ENCODE data around the gene PTPRN2. TPM values are rescaled to one million over a fixed set of nuclear protein-coding genes. Genes with fewer than 3 reads are reported as not detected.
A peak's percentile ranks its signal among the peaks of the same experiment; 100 is the strongest.

The PTPRN2 gene
- total RNA-seq, 1 experiment from 2014 or later = 1.7 TPM

DNA sequence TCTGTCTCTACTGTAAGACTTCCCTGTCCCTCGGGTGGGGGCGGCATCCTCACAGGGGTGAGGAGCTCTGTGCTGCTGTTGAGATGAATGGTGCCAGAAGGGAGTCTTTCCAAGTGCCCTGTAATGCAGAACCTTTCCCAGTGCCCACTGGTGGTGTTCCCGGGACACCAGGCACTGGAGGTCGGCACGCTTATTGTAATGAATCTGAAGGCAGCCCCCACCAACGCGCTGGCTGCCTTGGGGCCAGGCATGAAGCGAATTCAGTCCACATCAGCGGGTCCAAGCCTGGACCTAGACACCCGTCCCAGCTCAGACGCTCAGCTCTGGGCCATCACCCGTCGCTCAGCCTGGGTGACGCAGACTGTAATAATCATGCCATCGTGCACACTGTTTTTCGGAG, 658.0 kb downstream of the PTPRN2 start:
- Histone ChIP-seq H3K9ac (ENCODE audit: low read length) (no peak overlapping the region), H3K4me2 (ENCODE audit: low read depth, low read length, poor library complexity, severe bottlenecking) (no peak overlapping the region), H3K79me2 (ENCODE audit: low read length) (no peaks in the 10 kb centered on the region), H2AFZ (ENCODE audit: low read length) (no peak overlapping the region), H3K27ac (ENCODE audit: low read length) (no peak overlapping the region), H3K4me1 (ENCODE audit: low read length) (peaks cover 60% of the 10 kb centered on the region), H3K27me3 (ENCODE audit: low read length) (no peaks in the 10 kb centered on the region; the same call in 1 of the 2 replicates), H3K36me3 (ENCODE audit: insufficient read depth, low read length) (no peaks in the 10 kb centered on the region), H3K9me2 (replicated peaks; ENCODE audit: insufficient read depth, low read length) (no peaks in the 10 kb centered on the region), H3K4me3 (ENCODE audit: low read length) (no peak overlapping the region), H3K9me3 (ENCODE audit: low read length) (peaks cover 12% of the 10 kb centered on the region), H4K20me1 (ENCODE audit: insufficient read depth, low read depth, low read length) (no peaks in the 10 kb centered on the region)
- DNase-seq = no peak

GRCh38 chr7:157928808-157929425, 658.7 kb downstream of the PTPRN2 start:
- H3K9me3 ChIP-seq (ENCODE audit: low read length) = peaks cover 19% of the 10 kb centered on the region
- no peak for DNase-seq
- no peak overlapping the region for H3K9ac ChIP-seq (ENCODE audit: low read length)
- H3K36me3 ChIP-seq (ENCODE audit: insufficient read depth, low read length) = no peaks in the 10 kb centered on the region
- no peak overlapping the region for H3K4me3 ChIP-seq (ENCODE audit: low read length)
- H3K4me2 ChIP-seq (ENCODE audit: low read depth, low read length, poor library complexity, severe bottlenecking) = no peak overlapping the region
- no peaks in the 10 kb centered on the region; the same call in 1 of the 2 replicates for H3K27me3 ChIP-seq (ENCODE audit: low read length)
- H3K27ac ChIP-seq (ENCODE audit: low read length) = no peak overlapping the region
- H3K9me2 ChIP-seq (replicated peaks; ENCODE audit: insufficient read depth, low read length) = no peaks in the 10 kb centered on the region
- no peaks in the 10 kb centered on the region for H4K20me1 ChIP-seq (ENCODE audit: insufficient read depth, low read depth, low read length)
- H3K4me1 ChIP-seq (ENCODE audit: low read length) = peaks cover 53% of the 10 kb centered on the region
- H3K79me2 ChIP-seq (ENCODE audit: low read length) = no peaks in the 10 kb centered on the region
- no peak overlapping the region for H2AFZ ChIP-seq (ENCODE audit: low read length)

- peak overlapping the region; percentile 96 for H3K27ac ChIP-seq (ENCODE audit: low read length)
- no peaks in the 10 kb centered on the region for H4K20me1 ChIP-seq (ENCODE audit: insufficient read depth, low read depth, low read length)
- H3K9ac ChIP-seq (ENCODE audit: low read length) = no peak overlapping the region
- H3K4me2 ChIP-seq (ENCODE audit: low read depth, low read length, poor library complexity, severe bottlenecking) = peak overlapping the region; percentile 19
- no peaks in the 10 kb centered on the region for H3K79me2 ChIP-seq (ENCODE audit: low read length)
- DNase-seq = no peak
- H2AFZ ChIP-seq (ENCODE audit: low read length) = no peak overlapping the region
- peaks cover 53% of the 10 kb centered on the region for H3K4me1 ChIP-seq (ENCODE audit: low read length)
- no peak overlapping the region for H3K4me3 ChIP-seq (ENCODE audit: low read length)
- H3K9me3 ChIP-seq (ENCODE audit: low read length) = peaks cover 21% of the 10 kb centered on the region
- H3K36me3 ChIP-seq (ENCODE audit: insufficient read depth, low read length) = no peaks in the 10 kb centered on the region
- no peaks in the 10 kb centered on the region for H3K9me2 ChIP-seq (replicated peaks; ENCODE audit: insufficient read depth, low read length)
- no peaks in the 10 kb centered on the region; the same call in 1 of the 2 replicates for H3K27me3 ChIP-seq (ENCODE audit: low read length)
Observed at GRCh38 chr7:157928171-157928794, 659.3 kb downstream of the PTPRN2 start.

- H3K79me2 ChIP-seq (ENCODE audit: low read length) = no peaks in the 10 kb centered on the region
- peak overlapping the region; percentile 19 for H3K4me2 ChIP-seq (ENCODE audit: low read depth, low read length, poor library complexity, severe bottlenecking)
- no peaks in the 10 kb centered on the region; the same call in 1 of the 2 replicates for H3K27me3 ChIP-seq (ENCODE audit: low read length)
- peaks cover 53% of the 10 kb centered on the region for H3K4me1 ChIP-seq (ENCODE audit: low read length)
- no peaks in the 10 kb centered on the region for H4K20me1 ChIP-seq (ENCODE audit: insufficient read depth, low read depth, low read length)
- H3K9me3 ChIP-seq (ENCODE audit: low read length) = peaks cover 20% of the 10 kb centered on the region
- H3K4me3 ChIP-seq (ENCODE audit: low read length) = no peak overlapping the region
- no peak overlapping the region for H3K9ac ChIP-seq (ENCODE audit: low read length)
- H2AFZ ChIP-seq (ENCODE audit: low read length) = no peak overlapping the region
- peak; percentile 92 for DNase-seq
- no peaks in the 10 kb centered on the region for H3K36me3 ChIP-seq (ENCODE audit: insufficient read depth, low read length)
- H3K27ac ChIP-seq (ENCODE audit: low read length) = peak overlapping the region; percentile 96
- H3K9me2 ChIP-seq (replicated peaks; ENCODE audit: insufficient read depth, low read length) = no peaks in the 10 kb centered on the region
Observed at GRCh38 chr7:157927313-157927925, 660.2 kb downstream of the PTPRN2 start.

DNA sequence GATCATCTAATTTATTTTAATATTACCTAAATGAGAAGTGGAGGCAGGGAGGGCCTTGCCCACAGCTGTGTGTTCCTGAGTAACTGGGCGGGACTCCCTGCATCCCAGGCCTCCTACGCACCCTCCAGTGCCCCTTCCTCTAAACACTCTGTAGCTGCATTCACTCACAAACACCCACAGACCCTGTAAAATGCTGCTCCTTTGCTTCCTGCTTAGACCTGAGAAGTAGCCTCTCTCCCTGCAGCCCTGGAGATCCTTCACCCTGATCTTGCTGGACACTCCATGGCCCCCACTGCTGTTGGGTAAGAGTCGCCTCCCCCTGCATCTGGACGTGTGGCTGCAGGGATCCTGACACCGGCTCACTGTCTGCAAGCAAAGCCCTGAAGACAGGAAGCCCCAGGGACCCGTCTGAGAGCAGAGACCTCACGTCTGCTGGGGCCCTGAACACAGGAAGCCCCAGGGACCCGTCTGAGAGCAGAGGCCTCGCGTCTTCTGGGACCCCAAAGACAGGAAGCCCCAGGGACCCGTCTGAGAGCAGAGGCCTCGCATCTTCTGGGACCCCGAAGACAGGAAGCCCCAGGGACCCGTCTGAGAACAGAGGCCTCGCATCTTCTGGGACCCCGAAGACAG, 661.0 kb downstream of the PTPRN2 start:
- Histone ChIP-seq H3K9me3 (ENCODE audit: low read length) (peaks cover 15% of the 10 kb centered on the region; the same call in 1 of the 2 replicates), H3K4me3 (ENCODE audit: low read length) (no peak overlapping the region; the same call in 1 of the 2 replicates), H3K36me3 (ENCODE audit: insufficient read depth, low read length) (no peaks in the 10 kb centered on the region), H3K9me2 (replicated peaks; ENCODE audit: insufficient read depth, low read length) (no peaks in the 10 kb centered on the region), H3K4me1 (ENCODE audit: low read length) (peaks cover 46% of the 10 kb centered on the region), H4K20me1 (ENCODE audit: insufficient read depth, low read depth, low read length) (no peaks in the 10 kb centered on the region), H3K9ac (ENCODE audit: low read length) (peak overlapping the region; percentile 11; the same call in 1 of the 2 replicates), H3K27ac (ENCODE audit: low read length) (peak overlapping the region; percentile 96), H3K79me2 (ENCODE audit: low read length) (no peaks in the 10 kb centered on the region), H3K4me2 (ENCODE audit: low read depth, low read length, poor library complexity, severe bottlenecking) (peak overlapping the region; percentile 42), H3K27me3 (ENCODE audit: low read length) (no peaks in the 10 kb centered on the region; the same call in 1 of the 2 replicates), H2AFZ (ENCODE audit: low read length) (no peak overlapping the region)
- peak; percentile 91 for DNase-seq

DNA sequence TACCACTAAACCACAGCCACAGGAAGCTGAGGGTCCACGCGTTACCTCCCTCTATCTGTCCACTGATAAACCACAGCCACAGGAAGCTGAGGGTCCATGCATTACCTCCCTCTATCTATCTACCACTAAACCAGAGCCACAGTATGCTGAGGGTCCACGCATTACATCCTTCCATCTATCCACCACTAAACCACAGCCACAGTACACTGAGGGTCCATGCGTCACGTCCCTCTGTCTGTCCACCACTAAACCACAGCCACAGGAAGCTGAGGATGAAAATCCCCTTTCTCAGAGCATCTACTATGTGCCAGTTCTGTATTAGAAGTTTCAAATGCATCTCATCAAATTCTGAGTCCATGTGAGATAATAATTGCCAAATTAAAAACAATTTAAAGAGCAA, 661.5 kb downstream of the PTPRN2 start:
- no peak for DNase-seq
- Histone ChIP-seq H3K27ac (ENCODE audit: low read length) (peak overlapping the region; percentile 96), H3K4me2 (ENCODE audit: low read depth, low read length, poor library complexity, severe bottlenecking) (peak overlapping the region; percentile 42)

GRCh38 chr7:157925383-157925875, 662.2 kb downstream of the PTPRN2 start:
- peaks cover 34% of the 10 kb centered on the region for H3K4me1 ChIP-seq (ENCODE audit: low read length)
- no peaks in the 10 kb centered on the region; the same call in 1 of the 2 replicates for H3K27me3 ChIP-seq (ENCODE audit: low read length)
- H3K4me3 ChIP-seq (ENCODE audit: low read length) = no peak overlapping the region
- H3K9me3 ChIP-seq (ENCODE audit: low read length) = peaks cover 15% of the 10 kb centered on the region; the same call in 1 of the 2 replicates
- peak overlapping the region; percentile 96 for H3K27ac ChIP-seq (ENCODE audit: low read length)
- H3K79me2 ChIP-seq (ENCODE audit: low read length) = no peaks in the 10 kb centered on the region
- no peaks in the 10 kb centered on the region for H4K20me1 ChIP-seq (ENCODE audit: insufficient read depth, low read depth, low read length)
- H3K9me2 ChIP-seq (replicated peaks; ENCODE audit: insufficient read depth, low read length) = no peaks in the 10 kb centered on the region
- H3K36me3 ChIP-seq (ENCODE audit: insufficient read depth, low read length) = no peaks in the 10 kb centered on the region
- no peak overlapping the region for H2AFZ ChIP-seq (ENCODE audit: low read length)
- no peak overlapping the region for H3K9ac ChIP-seq (ENCODE audit: low read length)
- no peak overlapping the region for H3K4me2 ChIP-seq (ENCODE audit: low read depth, low read length, poor library complexity, severe bottlenecking)
- no peak for DNase-seq

More for the DNA sequence above, 661.5 kb downstream of the PTPRN2 start:
- Histone ChIP-seq H3K79me2 (ENCODE audit: low read length) (no peaks in the 10 kb centered on the region), H4K20me1 (ENCODE audit: insufficient read depth, low read depth, low read length) (no peaks in the 10 kb centered on the region), H3K9me2 (replicated peaks; ENCODE audit: insufficient read depth, low read length) (no peaks in the 10 kb centered on the region), H3K4me3 (ENCODE audit: low read length) (no peak overlapping the region), H3K9ac (ENCODE audit: low read length) (peak overlapping the region; percentile 11; the same call in 1 of the 2 replicates), H3K27me3 (ENCODE audit: low read length) (no peaks in the 10 kb centered on the region; the same call in 1 of the 2 replicates), H3K9me3 (ENCODE audit: low read length) (peaks cover 15% of the 10 kb centered on the region; the same call in 1 of the 2 replicates), H3K36me3 (ENCODE audit: insufficient read depth, low read length) (no peaks in the 10 kb centered on the region), H2AFZ (ENCODE audit: low read length) (no peak overlapping the region), H3K4me1 (ENCODE audit: low read length) (peaks cover 41% of the 10 kb centered on the region)
